Muscle of arm (tissue), 12 donors: ENCODE results near the gene XAB2. TPM values are rescaled to one million over a fixed set of nuclear protein-coding genes. Genes with fewer than 3 reads are reported as not detected.
"Not testable (repeated sequence)": the region's sequence is repeated elsewhere in the genome, so short reads cannot be mapped to it uniquely, and the experiment has no call there.

ENCODE experiments used
- DNase-seq: peaks from one replicate; pipeline ENCODE4 v3.0.0-alpha.2; 2013
- polyA plus RNA-seq, 12 donors: library from polyadenylated mRNA; unstranded; fragments of 120-200 nt; gene quantifications; one replicate each; pipeline ENCODE4 v1.2.1, GENCODE V29; 2013; ENCODE audit not compliant: insufficient read length in 12 of 12

Gene XAB2
- polyA plus RNA-seq, 12 donors: 17.4 to 32.6 (median 20.7) TPM; not detected in 1

DNA sequence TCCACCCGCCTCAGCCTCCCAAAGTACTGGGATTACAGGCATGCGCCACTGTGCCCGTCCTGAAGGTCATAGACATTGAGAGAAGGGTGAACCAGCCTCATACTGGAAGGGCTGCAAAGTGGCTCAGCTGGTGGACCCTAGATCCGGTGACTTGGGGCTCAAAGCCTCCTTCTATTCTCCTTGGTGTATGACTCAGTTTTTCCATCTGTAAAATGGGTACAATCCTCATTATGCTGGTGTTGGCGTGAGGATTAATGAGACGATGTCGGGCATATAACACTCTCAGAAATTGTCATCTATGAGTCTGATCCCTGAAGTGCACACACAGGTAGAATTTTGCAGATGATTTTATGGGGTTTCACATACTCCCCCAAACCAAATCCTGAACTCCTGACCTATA is 39.5 kb downstream of the XAB2 start:
- no peak for DNase-seq

DNA sequence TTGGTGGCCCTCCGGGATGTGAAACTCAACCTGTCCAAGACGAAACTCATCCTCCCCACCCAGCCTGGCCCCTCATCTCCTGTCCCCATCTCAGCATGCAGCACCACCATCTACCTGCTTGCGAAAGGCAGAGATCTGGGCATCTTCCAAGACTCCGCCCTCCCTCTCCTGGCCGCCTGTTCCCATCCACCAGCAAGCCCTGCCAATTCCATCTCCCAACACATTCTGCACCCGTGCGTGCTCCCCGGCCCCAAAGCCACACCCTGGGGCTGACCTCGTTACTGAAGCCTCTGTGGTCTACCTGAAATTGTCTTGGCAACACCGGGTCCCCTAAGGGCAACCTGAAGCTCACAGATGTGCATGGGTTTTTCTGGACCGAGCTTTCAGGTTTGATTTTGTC is 46.9 kb downstream of the XAB2 start:
- no peak for DNase-seq

DNA sequence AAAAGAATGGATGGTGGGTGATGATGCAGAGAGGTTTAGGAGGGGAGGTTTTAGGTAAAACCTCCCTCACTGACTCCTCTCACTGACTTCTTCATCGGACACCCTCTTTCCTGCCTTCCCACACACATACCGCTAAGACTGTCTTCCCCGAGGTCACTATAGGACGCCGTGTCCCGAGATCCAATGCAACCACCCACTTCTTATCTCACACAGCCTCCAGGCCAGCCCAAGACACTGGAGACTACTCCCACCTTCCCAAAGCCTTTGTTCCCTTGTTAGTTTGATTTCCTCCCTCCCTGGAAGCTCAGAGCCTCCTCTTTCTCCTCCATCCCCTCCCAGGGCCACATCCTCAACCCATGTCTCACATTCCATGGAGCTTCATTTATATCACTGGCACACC is 50.2 kb downstream of the XAB2 start:
- DNase-seq: no peak

DNA sequence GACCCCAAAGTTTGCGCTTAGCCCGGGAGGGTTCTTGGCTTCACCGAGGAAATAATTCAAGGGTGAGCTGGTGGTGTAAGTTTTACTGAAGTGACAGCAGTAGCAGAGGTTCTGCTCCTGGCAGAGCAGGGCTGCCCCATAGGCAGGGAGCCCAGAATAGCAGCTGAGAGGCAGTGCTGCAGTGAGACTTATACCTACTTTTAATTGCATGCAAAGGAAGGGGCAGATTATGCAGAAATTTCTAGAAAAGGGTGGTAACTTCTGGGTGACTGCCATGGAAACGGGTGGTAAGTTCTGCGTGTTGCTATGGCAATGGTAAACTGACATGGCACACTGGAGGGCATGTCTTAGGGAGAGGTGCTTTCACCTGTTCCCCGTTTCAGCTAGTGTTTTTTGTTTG is 51.2 kb downstream of the XAB2 start:
- no peak for DNase-seq

DNA sequence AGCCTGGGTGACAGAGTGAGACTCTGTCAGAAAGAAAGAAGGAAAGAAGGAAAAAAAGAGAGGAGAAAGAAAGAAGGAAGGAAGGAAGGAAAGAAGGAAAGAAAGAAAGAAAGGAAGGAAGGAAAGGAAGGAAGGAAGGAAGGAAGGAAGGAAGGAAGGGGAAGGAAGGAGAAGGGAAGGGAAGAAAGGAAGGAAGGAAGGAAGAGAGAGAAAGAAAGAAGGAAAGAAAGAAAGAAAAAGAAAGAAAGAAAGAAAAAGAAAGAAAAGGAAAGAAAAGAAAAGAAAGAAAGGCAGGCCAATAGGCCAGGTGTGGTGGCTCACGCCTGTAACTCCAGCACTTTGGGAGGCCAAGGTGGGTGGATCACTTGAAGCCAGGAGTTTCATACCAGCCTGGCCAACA is 51.9 kb downstream of the XAB2 start:
- not testable (repeated sequence) for DNase-seq

DNA sequence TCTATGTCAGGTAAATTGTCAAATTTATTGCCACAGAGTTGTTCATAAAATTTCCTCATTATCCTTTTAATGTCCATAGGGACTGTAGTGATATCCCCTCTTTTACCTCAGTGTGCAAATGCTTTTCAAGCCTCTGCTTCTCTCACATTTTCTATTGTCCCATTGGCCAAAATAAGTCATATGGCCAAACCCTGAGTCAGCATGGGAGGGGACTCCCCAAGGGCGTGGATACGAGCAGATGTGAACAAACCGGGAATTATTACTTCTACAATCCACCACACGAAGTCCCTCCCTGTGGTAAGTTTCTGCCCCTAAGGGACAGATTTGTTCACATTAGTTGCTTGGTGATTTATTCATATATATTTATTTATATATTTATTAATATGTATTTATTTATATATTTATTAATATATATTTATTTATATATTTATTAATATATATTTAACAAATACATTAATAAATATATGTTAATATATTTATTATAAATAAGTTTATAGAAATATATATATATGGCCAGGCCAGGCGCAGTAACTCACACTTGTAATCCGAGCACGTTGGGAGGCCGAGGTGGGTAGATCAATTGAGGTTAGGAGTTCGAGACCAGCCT is 53.8 kb downstream of the XAB2 start:
- DNase-seq: no peak

DNA sequence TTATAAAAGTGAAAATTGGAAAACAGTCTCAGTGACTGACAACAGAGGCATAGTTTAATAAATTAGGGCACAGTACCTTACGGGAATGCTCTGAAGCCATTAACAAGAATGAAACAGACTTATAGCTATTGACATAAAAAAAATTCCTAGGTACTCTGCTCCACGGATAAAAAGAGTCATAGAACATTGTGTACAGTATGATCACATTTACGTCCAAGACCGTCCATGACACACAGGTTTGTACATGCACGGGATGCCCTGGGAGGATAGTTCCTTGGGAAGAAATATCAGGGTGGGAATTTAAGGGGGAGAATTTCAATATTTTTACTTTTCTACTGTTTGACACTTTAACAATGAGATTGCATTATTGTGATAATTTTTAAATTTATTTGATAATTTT is 58.6 kb downstream of the XAB2 start:
- DNase-seq: no peak

Other genes starting within 250 kb of the XAB2 start
- gene PEX11G, start 140.5 kb downstream of the XAB2 start, polyA plus RNA-seq: 1 to 10 TPM in 10 of 12 donors, not detected in 2; 1.9 to 3.1 (median 2.3) TPM
- 10 to 100 TPM in 11 of 12 donors, not detected in 1; 30.7 to 89.4 (median 36.4) TPM for gene ZNF358, start 113.4 kb downstream of the XAB2 start, polyA plus RNA-seq
- 10 to 100 TPM in 10 of 12 donors, 1 to 10 TPM in 1, not detected in 1; 9.7 to 16.7 (median 10.8) TPM for gene MCOLN1, start 106.9 kb downstream of the XAB2 start, polyA plus RNA-seq
- gene PNPLA6, start 93.8 kb downstream of the XAB2 start, polyA plus RNA-seq: 10 to 100 TPM in 11 of 12 donors, not detected in 1; 19.3 to 47.1 (median 24.1) TPM
- gene CAMSAP3, start 33.7 kb downstream of the XAB2 start, polyA plus RNA-seq: 1 to 10 TPM in 3 of 12 donors, under 1 TPM in 7, not detected in 2; 0.06 to 8.8 (median 0.33) TPM
- 10 to 100 TPM in 11 of 12 donors, not detected in 1; 46.7 to 76.9 (median 63.3) TPM for gene PET100, start 248 bp upstream of the XAB2 start, polyA plus RNA-seq
- gene PCP2, start 4.2 kb upstream of the XAB2 start, polyA plus RNA-seq: under 1 TPM in 3 of 12 donors, not detected in 9; 0.16 to 0.66 (median 0.40) TPM
- gene STXBP2, start 7.6 kb upstream of the XAB2 start, polyA plus RNA-seq: 10 to 100 TPM in 2 of 12 donors, 1 to 10 TPM in 9, not detected in 1; 2.9 to 31.2 (median 4.1) TPM
- gene RETN, start 39.5 kb upstream of the XAB2 start, polyA plus RNA-seq: 1 to 10 TPM in 10 of 12 donors, not detected in 2; 1.2 to 6.2 (median 1.8) TPM
- under 1 TPM in 6 of 12 donors, not detected in 6; 0.11 to 0.94 (median 0.26) TPM for gene MCEMP1, start 47.5 kb upstream of the XAB2 start, polyA plus RNA-seq
- gene TRAPPC5, start 51.3 kb upstream of the XAB2 start, polyA plus RNA-seq: 10 to 100 TPM in 11 of 12 donors, not detected in 1; 24.1 to 50.8 (median 29.3) TPM
- 1 to 10 TPM in 1 of 12 donors, under 1 TPM in 9, not detected in 2; 0.27 to 1.8 (median 0.43) TPM for gene FCER2, start 72.6 kb upstream of the XAB2 start, polyA plus RNA-seq
- under 1 TPM in 5 of 12 donors, not detected in 7; 0.19 to 0.47 (median 0.24) TPM for gene CLEC4G, start 102.6 kb upstream of the XAB2 start, polyA plus RNA-seq
- 1 to 10 TPM in 11 of 12 donors, not detected in 1; 2.2 to 6.3 (median 3.5) TPM for gene CD209, start 118.0 kb upstream of the XAB2 start, polyA plus RNA-seq
- gene CLEC4M, start 133.7 kb upstream of the XAB2 start, polyA plus RNA-seq: 1 to 10 TPM in 1 of 12 donors, under 1 TPM in 3, not detected in 8; 0.13 to 1.1 (median 0.40) TPM
- gene EVI5L, start 200.7 kb upstream of the XAB2 start, polyA plus RNA-seq: 10 to 100 TPM in 11 of 12 donors, not detected in 1; 10.6 to 15.6 (median 12.4) TPM
- 1 to 10 TPM in 2 of 12 donors, under 1 TPM in 9, not detected in 1; 0.16 to 2.9 (median 0.22) TPM for gene PRR36, start 244.8 kb upstream of the XAB2 start, polyA plus RNA-seq